HEK293 (cell line): ENCODE data around the gene KLC1.

Source experiments
- CTCF ChIP-seq: fragments of 450-650 bp; formaldehyde crosslinking; IDR thresholded peaks from 2 replicates; pipeline ENCODE4 v1.5.1; 2016; ENCODE audit warnings: missing biosample characterization, missing genetic modification characterization
- TSHZ1 ChIP-seq: fragments of 450-650 bp; formaldehyde crosslinking; IDR thresholded peaks from 2 replicates; pipeline ENCODE4 v1.5.1; 2016; ENCODE audit warnings: missing biosample characterization, missing genetic modification characterization, borderline replicate concordance
- ZBTB21 ChIP-seq: fragments of 450-650 bp; formaldehyde crosslinking; IDR thresholded peaks from 2 replicates; pipeline ENCODE4 v1.5.1; 2017; ENCODE audit warnings: missing biosample characterization, missing genetic modification characterization
- ZBTB8A ChIP-seq: fragments of 450-650 bp; formaldehyde crosslinking; IDR thresholded peaks from 2 replicates; pipeline ENCODE4 v1.5.1; 2016; ENCODE audit warnings: missing biosample characterization, missing genetic modification characterization
- ZNF138 ChIP-seq: fragments of 450-650 bp; formaldehyde crosslinking; IDR thresholded peaks from 2 replicates; pipeline ENCODE4 v1.5.1; 2016; ENCODE audit warnings: missing biosample characterization, missing genetic modification characterization, borderline replicate concordance
- ZNF184 ChIP-seq: fragments of 450-650 bp; IDR thresholded peaks from 2 replicates; pipeline ENCODE4 v1.5.1; 2018; ENCODE audit warnings: missing biosample characterization, mild to moderate bottlenecking, missing genetic modification characterization
- ZNF223 ChIP-seq: fragments of 450-650 bp; formaldehyde crosslinking; IDR thresholded peaks from 2 replicates; pipeline ENCODE4 v1.5.1; 2016; ENCODE audit warnings: missing biosample characterization, missing genetic modification characterization
- ZNF274 ChIP-seq, 2 experiments: fragments of 200-500 bp in 1 of 2; fragments of 450-650 bp in 1 of 2; sonication (Bioruptor generic) in 1 of 2; formaldehyde crosslinking in 1 of 2; IDR thresholded peaks; 2 replicates each; pipeline versions ENCODE4 v1.5.1 to v1.6.1; 2014 to 2016; ENCODE audit warnings: borderline replicate concordance in 1 of 2, inconsistent platforms in 1 of 2, low read length in 1 of 2, missing biosample characterization in 1 of 2, missing genetic modification characterization in 1 of 2
- ZNF585B ChIP-seq: fragments of 450-650 bp; formaldehyde crosslinking; IDR thresholded peaks from 2 replicates; pipeline ENCODE4 v1.5.1; 2016; ENCODE audit warnings: missing biosample characterization, missing genetic modification characterization
- ZNF830 ChIP-seq: fragments of 450-650 bp; IDR thresholded peaks from 2 replicates; pipeline ENCODE4 v1.5.0; 2018; ENCODE audit warnings: missing biosample characterization, missing genetic modification characterization, low read depth, mild to moderate bottlenecking, moderate library complexity
- TF ChIP-seq, protein P1 (sequence below): IDR thresholded peaks from 2 replicates; pipeline ENCODE4 v1.6.1; 2011; ENCODE audit warnings: mild to moderate bottlenecking, low read depth, low read length, borderline replicate concordance

DNA sequence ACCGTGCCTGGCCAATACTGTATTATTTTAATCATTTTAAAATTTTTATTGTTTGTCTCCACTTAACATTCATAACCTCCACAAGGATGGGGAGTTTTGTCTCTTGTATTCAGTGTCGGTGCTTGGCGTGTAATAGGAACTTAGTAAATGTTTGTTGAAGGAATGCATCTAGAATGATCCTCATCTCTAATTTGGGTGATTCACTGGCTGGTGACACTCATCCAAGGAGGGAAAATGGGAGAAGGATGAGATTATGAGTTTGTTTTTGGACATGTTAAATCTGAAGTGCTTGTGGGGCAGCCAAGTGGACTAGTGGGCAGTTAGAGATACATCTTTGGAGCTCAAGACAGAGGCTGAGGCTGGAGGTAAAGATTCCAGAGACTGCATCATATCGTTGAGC lies 5.1 kb downstream of the KLC1 start:
- TF ChIP-seq ZNF830 (tag by site-specific recombination): no peak
- no peak for TF ChIP-seq CTCF (tag by site-specific recombination)
- no peak for TF ChIP-seq ZNF585B (tag by site-specific recombination)
- TF ChIP-seq ZNF138: no peak
- TF ChIP-seq TSHZ1 (tag by site-specific recombination): no peak
- TF ChIP-seq ZNF274 (IDR thresholded peaks at IDR 0.05; ENCODE audit: low read length): no peak
- TF ChIP-seq ZNF274 (tag by site-specific recombination; IDR thresholded peaks at IDR 0.05; ENCODE audit: borderline replicate concordance): no peak
- TF ChIP-seq ZNF223 (tag by site-specific recombination): no peak
- TF ChIP-seq ZNF184 (tag by site-specific recombination): no peak
- no peak for TF ChIP-seq ZBTB21
- no peak for TF ChIP-seq ZBTB8A (tag by site-specific recombination)
- TF ChIP-seq, protein P1, sequence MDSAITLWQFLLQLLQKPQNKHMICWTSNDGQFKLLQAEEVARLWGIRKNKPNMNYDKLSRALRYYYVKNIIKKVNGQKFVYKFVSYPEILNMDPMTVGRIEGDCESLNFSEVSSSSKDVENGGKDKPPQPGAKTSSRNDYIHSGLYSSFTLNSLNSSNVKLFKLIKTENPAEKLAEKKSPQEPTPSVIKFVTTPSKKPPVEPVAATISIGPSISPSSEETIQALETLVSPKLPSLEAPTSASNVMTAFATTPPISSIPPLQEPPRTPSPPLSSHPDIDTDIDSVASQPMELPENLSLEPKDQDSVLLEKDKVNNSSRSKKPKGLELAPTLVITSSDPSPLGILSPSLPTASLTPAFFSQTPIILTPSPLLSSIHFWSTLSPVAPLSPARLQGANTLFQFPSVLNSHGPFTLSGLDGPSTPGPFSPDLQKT: no peak
